GM21576 (cell line): ENCODE measurements around the gene NUDT3.
"Not testable (repeated sequence)": the region's sequence is repeated elsewhere in the genome, so short reads cannot be mapped to it uniquely, and the experiment has no call there.

Experiments
- ATAC-seq: cut with Tn5 transposase; IDR thresholded peaks from one replicate; pipeline ENCODE4 v1.9.1; 2021; ENCODE audit warnings: mild to moderate bottlenecking, moderate library complexity; ENCODE audit not compliant: unreplicated experiment

The NUDT3 gene

GRCh38 chr6:34295721-34296120 lies 96.7 kb downstream of the NUDT3 start:
- ATAC-seq: peak; percentile 80

GRCh38 chr6:34292954-34293353 lies 99.5 kb downstream of the NUDT3 start:
- ATAC-seq: no peak

- ATAC-seq: no peak
Measured at GRCh38 chr6:34289137-34289536, 103.3 kb downstream of the NUDT3 start.

- ATAC-seq: no peak
Measured at GRCh38 chr6:34288581-34288980, 103.9 kb downstream of the NUDT3 start.

GRCh38 chr6:34285448-34286164 lies 106.9 kb downstream of the NUDT3 start:
- no peak for ATAC-seq

GRCh38 chr6:34284563-34285447 lies 107.7 kb downstream of the NUDT3 start:
- ATAC-seq: no peak

GRCh38 chr6:34281702-34282334 lies 110.7 kb downstream of the NUDT3 start:
- no peak for ATAC-seq

GRCh38 chr6:34280216-34280615 lies 112.3 kb downstream of the NUDT3 start:
- no peak for ATAC-seq

GRCh38 chr6:34278833-34279232 lies 113.6 kb downstream of the NUDT3 start:
- no peak for ATAC-seq

- ATAC-seq: no peak
Measured at GRCh38 chr6:34277763-34278112, 114.7 kb downstream of the NUDT3 start.

- no peak for ATAC-seq
Measured at GRCh38 chr6:34276881-34277762, 115.3 kb downstream of the NUDT3 start.

GRCh38 chr6:34276191-34276590 lies 116.3 kb downstream of the NUDT3 start:
- ATAC-seq: no peak

- no peak for ATAC-seq
Measured at GRCh38 chr6:34275128-34275804, 117.2 kb downstream of the NUDT3 start.

- ATAC-seq: no peak
Measured at GRCh38 chr6:34274129-34274528, 118.3 kb downstream of the NUDT3 start.

GRCh38 chr6:34273242-34273805 lies 119.1 kb downstream of the NUDT3 start:
- ATAC-seq: no peak

GRCh38 chr6:34272013-34272926 lies 120.2 kb downstream of the NUDT3 start:
- ATAC-seq: no peak

- ATAC-seq: not testable (repeated sequence)
Measured at GRCh38 chr6:34269658-34270341, 122.7 kb downstream of the NUDT3 start.

GRCh38 chr6:34269132-34269531 lies 123.3 kb downstream of the NUDT3 start:
- ATAC-seq: not testable (repeated sequence)
